ENCODE data around the gene FOXP4. TPM values are rescaled to one million over a fixed set of nuclear protein-coding genes. Genes with fewer than 3 reads are reported as not detected.

The FOXP4 gene
- total and polyA plus RNA-seq, 2 donors from 2014 or later = 14.0 to 33.2 TPM

- Histone ChIP-seq H3K27me3 (ENCODE audit: control insufficient read depth, insufficient read depth, low read length) (no peaks in the 10 kb centered on the region), H3K4me1 (ENCODE audit: control insufficient read depth in 2 of 3, insufficient read depth in 2 of 3, low read depth in 1 of 3, low read length in 3 of 3) (peaks cover 5 to 34% (median 5%) of the 10 kb centered on the region in 3 donors), H3K36me3 (ENCODE audit: control insufficient read depth in 2 of 3, insufficient read depth in 3 of 3, low read length in 3 of 3) (peaks cover 0 to 10% (median 0%) of the 10 kb centered on the region in 3 donors), H3K9me3 (ENCODE audit: control insufficient read depth in 2 of 3, insufficient read depth in 1 of 3, low read length in 3 of 3) (no peaks in the 10 kb centered on the region), H3K9ac (ENCODE audit: low read length in 3 of 3) (no peak overlapping the region), H3K27ac (ENCODE audit: low read depth in 2 of 2, low read length in 2 of 2) (no peak overlapping the region), H3K4me3 (ENCODE audit: low read length in 3 of 3) (no peak overlapping the region)
- intact Hi-C loops (cut with DNase I) = no loop called here
- no peak for FAIRE-seq
- peak in 1 of 5 donors; percentile 47 for DNase-seq
- TF ChIP-seq CTCF (IDR thresholded peaks at IDR 0.05; ENCODE audit: borderline replicate concordance, extremely low read depth, insufficient read depth) = no peak
Observed at GRCh38 chr6:41572613-41573012, 26.4 kb downstream of the FOXP4 start.

- no peaks in the 10 kb centered on the region for H3K27me3 ChIP-seq (ENCODE audit: control insufficient read depth, insufficient read depth, low read length)
- no peak for TF ChIP-seq CTCF (IDR thresholded peaks at IDR 0.05; ENCODE audit: borderline replicate concordance, extremely low read depth, insufficient read depth)
- H3K27ac ChIP-seq (ENCODE audit: low read depth in 2 of 2, low read length in 2 of 2) = no peak overlapping the region
- peaks cover 0 to 7% (median 0%) of the 10 kb centered on the region in 3 donors for H3K36me3 ChIP-seq (ENCODE audit: control insufficient read depth in 2 of 3, insufficient read depth in 3 of 3, low read length in 3 of 3)
- no peak for DNase-seq
- H3K9me3 ChIP-seq (ENCODE audit: control insufficient read depth in 2 of 3, insufficient read depth in 1 of 3, low read length in 3 of 3) = no peaks in the 10 kb centered on the region
- intact Hi-C loops (cut with DNase I) = no loop called here
- H3K4me3 ChIP-seq (ENCODE audit: low read length in 3 of 3) = no peak overlapping the region
- peaks cover 8 to 38% (median 11%) of the 10 kb centered on the region in 3 donors for H3K4me1 ChIP-seq (ENCODE audit: control insufficient read depth in 2 of 3, insufficient read depth in 2 of 3, low read depth in 1 of 3, low read length in 3 of 3)
- no peak overlapping the region for H3K9ac ChIP-seq (ENCODE audit: low read length in 3 of 3)
- FAIRE-seq = no peak
Observed at GRCh38 chr6:41573276-41573675, 27.1 kb downstream of the FOXP4 start.

GRCh38 chr6:41573985-41574384 is 27.8 kb downstream of the FOXP4 start:
- H3K36me3 ChIP-seq (ENCODE audit: control insufficient read depth in 2 of 3, insufficient read depth in 3 of 3, low read length in 3 of 3) = peaks cover 0 to under 1% (median 0%) of the 10 kb centered on the region in 3 donors
- TF ChIP-seq CTCF (IDR thresholded peaks at IDR 0.05; ENCODE audit: borderline replicate concordance, extremely low read depth, insufficient read depth) = no peak
- intact Hi-C loops (cut with DNase I) = no loop called here
- H3K27ac ChIP-seq (ENCODE audit: low read depth in 2 of 2, low read length in 2 of 2) = no peak overlapping the region
- no peak overlapping the region for H3K4me3 ChIP-seq (ENCODE audit: low read length in 3 of 3)
- H3K9me3 ChIP-seq (ENCODE audit: control insufficient read depth in 2 of 3, insufficient read depth in 1 of 3, low read length in 3 of 3) = no peaks in the 10 kb centered on the region
- H3K27me3 ChIP-seq (ENCODE audit: control insufficient read depth, insufficient read depth, low read length) = no peaks in the 10 kb centered on the region
- peaks cover 9 to 34% (median 11%) of the 10 kb centered on the region in 3 donors for H3K4me1 ChIP-seq (ENCODE audit: control insufficient read depth in 2 of 3, insufficient read depth in 2 of 3, low read depth in 1 of 3, low read length in 3 of 3)
- DNase-seq (no peak), FAIRE-seq (no peak)
- H3K9ac ChIP-seq (ENCODE audit: low read length in 3 of 3) = no peak overlapping the region

- no peak overlapping the region for H3K4me3 ChIP-seq (ENCODE audit: low read length in 3 of 3)
- DNase-seq = no peak
- no peak for FAIRE-seq
- peaks cover 9 to 28% (median 11%) of the 10 kb centered on the region in 3 donors for H3K4me1 ChIP-seq (ENCODE audit: control insufficient read depth in 2 of 3, insufficient read depth in 2 of 3, low read depth in 1 of 3, low read length in 3 of 3)
- intact Hi-C loops (cut with DNase I) = no loop called here
- no peaks in the 10 kb centered on the region for H3K27me3 ChIP-seq (ENCODE audit: control insufficient read depth, insufficient read depth, low read length)
- H3K27ac ChIP-seq (ENCODE audit: low read depth in 2 of 2, low read length in 2 of 2) = no peak overlapping the region
- no peak overlapping the region for H3K9ac ChIP-seq (ENCODE audit: low read length in 3 of 3)
- TF ChIP-seq CTCF (IDR thresholded peaks at IDR 0.05; ENCODE audit: borderline replicate concordance, extremely low read depth, insufficient read depth) = no peak
- H3K9me3 ChIP-seq (ENCODE audit: control insufficient read depth in 2 of 3, insufficient read depth in 1 of 3, low read length in 3 of 3) = no peaks in the 10 kb centered on the region
- H3K36me3 ChIP-seq (ENCODE audit: control insufficient read depth in 2 of 3, insufficient read depth in 3 of 3, low read length in 3 of 3) = no peaks in the 10 kb centered on the region
Observed at GRCh38 chr6:41575598-41575997, 29.4 kb downstream of the FOXP4 start.

All from kidney (tissue), 14 donors.